Pulmonary artery endothelial cell (primary cell): ENCODE measurements around the gene MYBPHL. TPM values are rescaled to one million over a fixed set of nuclear protein-coding genes. Genes with fewer than 3 reads are reported as not detected.

Source experiments
- DNase-seq: peaks from one replicate; pipeline ENCODE4 v3.0.0-alpha.2; 2011; ENCODE audit warnings: low read depth, low spot score
- total RNA-seq: library from RNA; depleted of rRNA; stranded (reverse); fragments of >200 nt; gene quantifications from 2 replicates; pipeline ENCODE4 v1.2.3, GENCODE V29; 2014

MYBPHL gene
- total RNA-seq, 1 donor from 2014 or later: not detected

GRCh38 chr1:109252893-109253802, 53.7 kb downstream of the MYBPHL start:
- no peak for DNase-seq

GRCh38 chr1:109252167-109252892, 54.5 kb downstream of the MYBPHL start:
- no peak for DNase-seq

- DNase-seq: no peak
These were observed 55.3 kb downstream of the MYBPHL start for GRCh38 chr1:109251277-109252166.

GRCh38 chr1:109250454-109251276, 56.1 kb downstream of the MYBPHL start:
- DNase-seq: no peak

GRCh38 chr1:109249654-109250401, 57.0 kb downstream of the MYBPHL start:
- no peak for DNase-seq

GRCh38 chr1:109248797-109249629, 57.8 kb downstream of the MYBPHL start, which contains the start of gene CELSR2:
Gene CELSR2, plus strand, starts transcription at chr1:109249539. Its CDS starts 541 bp downstream, at chr1:109250080.
- no peak for DNase-seq

GRCh38 chr1:109248444-109248796, 58.4 kb downstream of the MYBPHL start:
- DNase-seq: no peak

- DNase-seq: no peak
These were observed 59.1 kb downstream of the MYBPHL start for GRCh38 chr1:109247401-109248365.

GRCh38 chr1:109246141-109246551, 60.7 kb downstream of the MYBPHL start:
- DNase-seq: no peak

- DNase-seq: no peak
These were observed 62.8 kb downstream of the MYBPHL start for GRCh38 chr1:109243860-109244552.

GRCh38 chr1:109243221-109243620, 63.6 kb downstream of the MYBPHL start:
- DNase-seq: no peak

GRCh38 chr1:109242387-109242786, 64.4 kb downstream of the MYBPHL start:
- no peak for DNase-seq

Other genes starting within 250 kb of the MYBPHL start
- gene TAF13, start 231.0 kb downstream of the MYBPHL start, total RNA-seq: 68.0 and 145 TPM in 2 replicates
- 24.4 and 29.6 TPM in 2 replicates for gene TMEM167B, start 216.2 kb downstream of the MYBPHL start, total RNA-seq
- 0.21 and 0.26 TPM in 2 replicates for gene ELAPOR1, start 192.9 kb downstream of the MYBPHL start, total RNA-seq
- gene SARS1, start 93.1 kb downstream of the MYBPHL start, total RNA-seq: 232 and 251 TPM in 2 replicates
- 1.1 and 1.3 TPM in 2 replicates for gene CELSR2, start 57.5 kb downstream of the MYBPHL start, total RNA-seq
- gene PSRC1, start 23.9 kb downstream of the MYBPHL start, total RNA-seq: 5.5 and 12.8 TPM in 2 replicates
- gene SORT1, start 90.9 kb upstream of the MYBPHL start, total RNA-seq: 14.5 and 18.4 TPM in 2 replicates
- gene PSMA5, start 119.4 kb upstream of the MYBPHL start, total RNA-seq: 69.6 and 74.4 TPM in 2 replicates
- gene SYPL2, start 159.5 kb upstream of the MYBPHL start, total RNA-seq: 0.04 TPM in 1 of 2 replicates, not detected in the other
- gene ATXN7L2, start 176.9 kb upstream of the MYBPHL start, total RNA-seq: 0.99 and 1.1 TPM in 2 replicates
- gene CYB561D1, start 187.1 kb upstream of the MYBPHL start, total RNA-seq: 4.0 and 5.0 TPM in 2 replicates
- 1.8 and 2.4 TPM in 2 replicates for gene AMIGO1, start 202.7 kb upstream of the MYBPHL start, total RNA-seq
- 0.14 and 0.46 TPM in 2 replicates for gene GPR61, start 232.9 kb upstream of the MYBPHL start, total RNA-seq
- gene GNAI3, start 241.6 kb upstream of the MYBPHL start, total RNA-seq: 18.7 and 21.4 TPM in 2 replicates